ENCODE measurements around the gene SEMA4B.
"Not testable (repeated sequence)": the region's sequence is repeated elsewhere in the genome, so short reads cannot be mapped to it uniquely, and the experiment has no call there.

The SEMA4B gene

DNA sequence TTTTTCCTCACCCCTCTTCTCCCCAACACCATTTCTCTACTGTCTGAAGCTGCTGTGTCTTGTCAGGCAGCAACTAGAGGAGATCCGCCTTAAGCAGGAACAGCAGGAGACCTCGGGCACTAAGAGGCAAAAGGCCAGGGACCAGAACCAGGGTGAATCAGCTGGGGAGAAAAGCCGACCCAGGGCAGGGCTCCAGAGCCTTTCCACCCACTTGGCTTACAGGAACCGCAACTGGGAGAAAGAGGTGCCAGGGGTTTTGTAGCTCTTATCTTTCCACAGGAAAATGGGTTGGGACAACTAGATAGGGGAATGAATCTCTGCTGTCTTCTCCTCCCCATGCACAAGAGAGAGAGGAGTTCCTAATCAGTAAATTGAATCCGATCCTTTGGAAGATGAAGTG is 61.3 kb downstream of the SEMA4B start:
- no peak for DNase-seq

DNA sequence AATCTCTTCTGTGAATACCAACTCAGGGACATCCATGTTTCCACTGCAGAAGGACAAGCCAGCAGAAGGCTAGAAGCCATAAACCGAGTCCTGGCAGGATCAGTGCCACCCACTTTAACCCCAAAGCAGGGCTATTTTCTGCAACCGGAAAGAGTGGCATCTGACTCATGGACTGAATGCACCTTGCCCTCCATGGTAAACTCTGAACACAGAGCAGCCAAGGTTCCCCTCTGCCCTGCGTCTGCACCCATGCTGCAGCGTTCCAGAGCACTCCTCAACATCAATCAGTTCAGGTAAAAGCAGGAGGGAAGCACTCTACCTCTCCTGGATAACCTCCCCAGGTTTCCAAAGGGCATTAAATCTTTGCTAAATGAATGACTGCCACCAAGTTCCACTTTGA is 63.5 kb downstream of the SEMA4B start:
- no peak for DNase-seq

DNA sequence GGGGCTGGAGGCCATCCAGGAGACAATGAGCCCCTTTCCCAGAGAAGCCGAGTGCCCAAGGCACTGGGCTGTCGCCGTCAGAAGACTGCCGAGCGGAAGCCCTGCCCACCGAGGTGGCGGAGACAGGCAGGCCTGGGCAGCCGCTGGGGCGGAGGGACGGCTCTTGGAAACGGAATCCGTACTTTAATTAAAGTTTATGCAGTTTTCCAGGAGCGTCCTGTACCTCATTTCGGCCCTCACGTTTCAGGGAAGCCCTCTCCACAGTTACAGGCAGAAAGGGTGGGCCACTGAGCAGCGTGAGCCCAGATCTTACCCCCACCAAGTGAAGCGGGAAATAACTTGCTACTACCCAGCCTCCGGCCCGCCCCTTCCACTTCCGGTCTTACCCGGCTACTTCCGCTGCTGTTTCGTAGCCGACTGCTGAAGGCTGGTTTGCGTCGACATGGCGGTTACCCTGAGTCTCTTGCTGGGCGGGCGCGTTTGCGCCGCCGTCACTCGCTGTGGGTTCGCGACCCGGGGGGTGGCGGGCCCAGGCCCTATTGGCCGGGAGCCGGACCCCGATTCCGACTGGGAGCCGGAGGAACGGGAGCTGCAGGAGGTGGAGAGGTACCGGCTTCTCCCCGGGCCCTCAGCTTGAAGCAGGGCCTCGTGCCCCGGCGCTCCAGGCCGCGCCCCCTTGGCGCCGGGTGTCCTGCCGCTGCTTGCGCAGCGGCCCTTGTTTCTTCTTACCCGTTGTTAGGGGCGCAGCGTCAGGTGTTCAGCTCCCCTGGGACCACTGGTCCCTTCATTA is 64.3 kb downstream of the SEMA4B start, which contains the start of gene NGRN:
Gene NGRN (plus strand): TSS at position 402 of the 790 bp plus-strand sequence. CDS start 41 bp downstream, at position 443.
- DNase-seq: peak; percentile 62 to 63

DNA sequence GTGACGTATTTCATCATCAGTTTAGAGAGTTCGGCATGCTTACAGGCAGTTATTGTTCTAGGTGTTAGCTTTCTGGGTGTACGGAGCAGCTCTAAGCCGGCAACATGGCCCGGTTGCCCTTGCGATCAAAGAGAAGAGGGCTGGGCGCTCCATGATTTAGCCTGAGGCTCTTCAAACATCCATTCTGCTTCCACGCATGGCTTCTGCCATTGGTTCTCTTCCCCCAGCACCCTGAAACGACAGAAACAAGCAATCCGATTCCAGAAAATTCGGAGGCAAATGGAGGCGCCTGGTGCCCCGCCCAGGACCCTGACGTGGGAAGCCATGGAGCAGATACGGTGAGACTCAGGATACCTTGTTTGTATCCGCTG is 64.9 kb downstream of the SEMA4B start:
- DNase-seq: peak in 1 of 2 experiments; percentile 5

DNA sequence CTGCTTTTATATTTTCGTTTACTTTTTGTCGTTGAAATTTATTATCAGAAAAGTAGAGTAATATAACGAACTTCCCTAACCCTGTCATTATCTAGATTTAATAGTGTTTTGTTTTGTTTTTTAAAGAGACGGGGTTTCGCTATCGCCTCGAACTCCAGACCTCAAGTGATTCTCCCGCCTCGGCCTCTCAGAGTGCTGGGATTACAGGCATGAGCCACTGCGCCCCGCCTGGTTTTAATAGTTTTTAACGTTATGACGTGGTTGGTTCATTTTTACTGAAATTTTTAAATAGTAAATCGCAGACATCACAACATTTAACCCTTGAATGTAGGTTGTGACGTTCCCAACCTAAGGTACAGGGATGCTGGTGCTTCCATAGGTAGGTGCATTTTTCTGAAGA is 65.4 kb downstream of the SEMA4B start:
- no peak for DNase-seq

DNA sequence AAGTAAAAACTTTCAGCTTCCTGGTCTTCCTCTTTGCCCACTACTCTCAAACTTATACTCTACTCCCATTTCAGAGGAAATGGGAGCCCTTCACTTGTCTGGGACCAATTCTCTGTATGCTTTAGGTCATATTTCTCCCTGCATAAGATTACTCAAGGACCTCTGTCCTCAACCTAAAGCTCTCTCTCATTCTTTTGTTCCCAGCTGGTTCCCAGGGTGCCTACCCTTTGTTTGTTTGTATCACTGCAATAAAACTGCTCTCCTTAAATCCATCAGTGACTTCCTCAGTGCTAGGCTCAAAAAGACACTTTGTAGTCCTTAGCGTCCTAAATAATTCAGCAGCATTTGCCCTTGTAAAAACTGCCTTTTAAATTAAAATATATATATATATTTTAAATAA is 67.3 kb downstream of the SEMA4B start:
- no peak for DNase-seq

DNA sequence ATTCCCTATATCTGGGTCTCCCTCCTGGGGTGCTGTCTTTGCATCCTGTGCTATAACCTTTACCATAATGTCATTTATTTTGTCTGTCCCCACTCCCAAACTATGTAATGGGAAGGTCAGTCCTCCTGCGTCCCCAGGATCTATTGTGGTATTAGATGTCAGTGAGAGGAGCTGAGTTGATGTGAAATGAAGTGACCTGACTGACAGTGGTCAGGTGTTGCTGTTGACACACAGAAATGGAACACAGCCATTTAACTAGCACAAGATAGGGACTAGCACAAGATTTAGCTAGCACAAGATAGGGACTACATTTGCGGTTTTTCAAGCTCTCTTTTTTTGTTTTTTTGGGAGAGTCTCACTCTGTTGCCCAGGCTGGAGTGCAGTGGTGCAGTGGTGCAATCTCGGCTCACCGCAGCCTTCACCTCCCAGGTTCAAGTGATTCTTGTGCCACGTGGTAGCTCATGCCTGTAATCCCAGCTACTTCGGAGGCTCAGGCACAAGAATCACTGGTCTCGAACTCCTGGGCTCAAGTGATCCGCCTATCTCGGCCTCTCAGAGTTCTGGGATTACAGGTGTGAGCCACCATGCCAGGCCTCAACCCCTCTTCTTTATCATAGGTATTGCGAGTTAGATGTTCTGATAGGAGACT is 69.5 kb downstream of the SEMA4B start:
- no peak for DNase-seq

DNA sequence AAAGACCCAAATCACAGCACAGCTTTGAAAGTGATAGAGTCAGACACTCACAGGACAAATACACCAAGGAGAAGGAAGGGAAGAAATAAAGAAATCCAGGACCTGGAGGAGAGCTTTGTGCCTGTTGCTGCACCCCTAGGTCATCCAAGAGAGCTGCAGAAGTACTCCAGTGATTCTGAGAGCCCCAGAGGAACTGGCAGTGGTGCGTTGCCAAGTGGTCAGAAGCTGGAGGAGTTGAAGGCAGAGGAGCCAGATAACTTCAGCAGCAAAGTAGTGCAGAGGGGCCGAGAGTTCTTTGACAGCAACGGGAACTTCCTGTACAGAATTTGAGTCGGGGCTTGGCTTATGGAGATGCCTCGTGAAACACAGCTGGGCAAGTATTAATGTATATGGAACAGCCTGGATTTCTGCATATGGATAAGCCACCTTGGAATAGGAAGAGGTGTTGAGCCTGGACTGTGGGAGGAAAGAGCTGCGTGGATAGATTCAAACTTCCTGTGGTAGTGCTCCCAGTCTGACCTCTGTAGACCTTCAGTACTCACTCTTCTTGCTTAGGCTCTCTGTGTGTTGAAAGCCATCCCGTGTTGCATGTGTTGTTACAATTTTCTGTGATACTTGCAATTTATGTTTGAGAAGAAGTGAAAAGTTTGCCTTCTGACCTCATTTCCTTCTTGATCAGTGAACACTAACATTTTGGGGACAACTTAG is 70.5 kb downstream of the SEMA4B start:
- no peak for DNase-seq

DNA sequence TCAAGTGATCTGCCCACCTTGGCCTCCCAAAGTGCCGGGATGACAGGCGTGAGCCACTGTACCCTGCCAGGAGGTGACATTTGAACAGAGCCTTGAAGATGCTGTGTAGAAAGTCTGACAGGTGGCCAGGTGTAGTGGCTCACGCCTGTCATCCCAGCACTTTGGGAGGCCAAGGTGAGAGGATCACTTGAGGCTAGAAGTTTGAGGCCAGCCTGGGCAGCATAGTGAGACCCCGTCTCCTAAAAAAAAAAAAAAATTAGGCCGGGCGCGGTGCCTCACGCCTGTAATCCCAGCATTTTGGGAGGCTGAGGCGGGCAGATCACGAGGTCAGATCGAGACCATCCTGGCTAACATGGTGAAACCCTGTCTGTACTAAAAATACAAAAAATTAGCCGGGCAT is 77.3 kb downstream of the SEMA4B start:
- DNase-seq: not testable (repeated sequence)

All from NCI-H1930 (cell line).